K562 (cell line): Measurements from ENCODE around the gene MYRFL. TPM values are rescaled to one million over a fixed set of nuclear protein-coding genes. Genes with fewer than 3 reads are reported as not detected.

Experiments
- ATAC-seq: fragments of 200-7000 bp; cut with Tn5 transposase; 3 replicates; pipeline ENCODE4 v1.9.1; 2020; ENCODE audit warnings: moderate library complexity
- BruUV-seq: library from RNA; stranded (reverse); fragments of 400-500 nt; replicated peaks from 2 replicates; lab custom pipeline; 2021; lab: Mats Ljungman, UMichigan
- CTCF ChIA-PET: fragments of 300-600 bp; formaldehyde crosslinking; extraction: SDS; loops from one replicate; lab custom pipeline; 2021; ENCODE audit warnings: low intra/inter-chr PET ratio; lab: Yijun Ruan, JAX
- POLR2A ChIA-PET: fragments of 300-600, 350-650 bp; sonication (Branson Sonifier 250); formaldehyde crosslinking; extraction: SDS; loops from one replicate; lab custom pipeline; 2021; ENCODE audit warnings: antibody characterized with exemption, inconsistent platforms; lab: Yijun Ruan, JAX
- DNase-seq, 4 experiments: peaks; one replicate each; pipeline versions ENCODE4 v3.0.0 to v3.0.0-alpha.2; 2011 to 2018; ENCODE audit warnings: low spot score in 3 of 4, mixed read lengths in 3 of 4; ENCODE audit errors: extremely low read depth in 1 of 4
- FAIRE-seq: peaks from 2 replicates; lab custom pipeline; 2011; peaks lifted over from hg19 to GRCh38; lab: Jason Lieb, UNC
- H2AFZ ChIP-seq: 2 replicates; pipeline ENCODE4 v1.6.0; 2011; ENCODE audit warnings: low read depth, low read length, control low read depth, inconsistent platforms
- H3K27ac ChIP-seq: fragments of 200-600 bp; 3 replicates; pipeline ENCODE4 v1.8.0; 2011; ENCODE audit warnings: low read depth, mild to moderate bottlenecking, control low read depth, inconsistent platforms, low read length, moderate library complexity, mixed read lengths; ENCODE audit errors: extremely low read depth
- H3K27me3 ChIP-seq, 2 experiments: fragments of 300-600 bp in 1 of 2; 2 replicates in 1 of 2; 3 replicates in 1 of 2; pipeline versions ENCODE4 v1.6.0 to v1.8.0; 2011; ENCODE audit warnings: inconsistent platforms in 2 of 2, low read length in 2 of 2, mild to moderate bottlenecking in 1 of 2, mixed read lengths in 1 of 2, moderate library complexity in 1 of 2; ENCODE audit not compliant: control insufficient read depth in 2 of 2, insufficient read depth in 2 of 2
- H3K36me3 ChIP-seq: fragments of 300-600 bp; 3 replicates; pipeline ENCODE4 v1.8.0; 2011; ENCODE audit warnings: mild to moderate bottlenecking, low read length, inconsistent platforms; ENCODE audit not compliant: control insufficient read depth, insufficient read depth
- H3K4me1 ChIP-seq, 2 experiments: fragments of 200-600 bp in 1 of 2; replicated peaks in 1 of 2; 2 replicates in 1 of 2; 3 replicates in 1 of 2; pipeline versions ENCODE4 v1.5.1 to v1.8.0; 2011; ENCODE audit warnings: inconsistent platforms in 2 of 2, low read length in 2 of 2, mild to moderate bottlenecking in 1 of 2, mixed read lengths in 1 of 2, moderate library complexity in 1 of 2; ENCODE audit not compliant: control insufficient read depth in 2 of 2, insufficient read depth in 2 of 2
- H3K4me2 ChIP-seq: 2 replicates; pipeline ENCODE4 v1.6.1; 2011; ENCODE audit warnings: low read length, control low read depth, inconsistent platforms, mixed read lengths; ENCODE audit not compliant: insufficient read depth
- H3K4me3 ChIP-seq: fragments of 200-600 bp; sonication (generic), shearing (Covaris generic); 2 replicates; pipeline ENCODE4 v1.5.1; 2016; ENCODE audit warnings: control low read depth, inconsistent platforms
- H3K79me2 ChIP-seq: fragments of 200-600 bp; 3 replicates; pipeline ENCODE4 v1.8.0; 2011; ENCODE audit warnings: low read length, inconsistent platforms; ENCODE audit not compliant: control insufficient read depth, insufficient read depth
- H3K9ac ChIP-seq, 2 experiments: 2 replicates each; pipeline versions ENCODE4 v1.6.0 to v1.6.1; 2011; ENCODE audit warnings: low read depth in 2 of 2, low read length in 2 of 2, control low read depth in 1 of 2, inconsistent platforms in 1 of 2, mild to moderate bottlenecking in 1 of 2, mixed read lengths in 1 of 2; ENCODE audit not compliant: insufficient read depth in 1 of 2
- H3K9me1 ChIP-seq: one replicate; pipeline ENCODE4 v1.6.0; 2011; ENCODE audit warnings: inconsistent platforms, mild to moderate bottlenecking, low read length, moderate library complexity; ENCODE audit not compliant: control insufficient read depth, insufficient read depth
- H3K9me3 ChIP-seq: replicated peaks from 2 replicates; pipeline ENCODE4 v1.5.1; 2011; ENCODE audit warnings: low read depth, low read length, inconsistent platforms; ENCODE audit not compliant: control insufficient read depth, insufficient read depth
- H4K20me1 ChIP-seq: replicated peaks from 2 replicates; pipeline ENCODE4 v1.6.1; 2011; ENCODE audit warnings: low read length, inconsistent platforms, mixed read lengths; ENCODE audit not compliant: control insufficient read depth, insufficient read depth
- CHAMP1 ChIP-seq: fragments of 450-650 bp; IDR thresholded peaks from 2 replicates; pipeline ENCODE4 v1.6.1; 2016; ENCODE audit warnings: mild to moderate bottlenecking
- HES1 ChIP-seq: fragments of 450-650 bp; IDR thresholded peaks from 2 replicates; pipeline ENCODE4 v1.6.1; 2016; ENCODE audit warnings: low read depth, mild to moderate bottlenecking, moderate library complexity
- LEF1 ChIP-seq: fragments of 450-650 bp; IDR thresholded peaks from 2 replicates; pipeline ENCODE4 v1.6.1; 2016; ENCODE audit warnings: mild to moderate bottlenecking
- MCM7 ChIP-seq, 2 experiments: fragments of 450-650 bp; IDR thresholded peaks; 2 replicates each; pipeline ENCODE4 v1.6.1; 2016 to 2018
- MNT ChIP-seq, 2 experiments: fragments of 450-650 bp; conservative IDR thresholded peaks; 2 replicates each; pipeline ENCODE4 v1.6.1; 2017; ENCODE audit warnings: mild to moderate bottlenecking in 2 of 2, moderate library complexity in 2 of 2
- NONO ChIP-seq, 2 experiments: fragments of 200-400 bp in 1 of 2; fragments of 450-650 bp in 1 of 2; formaldehyde crosslinking in 1 of 2; IDR thresholded peaks; 2 replicates each; pipeline ENCODE4 v1.6.1; 2017; ENCODE audit warnings: low read depth in 2 of 2, mild to moderate bottlenecking in 2 of 2, moderate library complexity in 2 of 2, low read length in 1 of 2
- RB1 ChIP-seq: fragments of 450-650 bp; IDR thresholded peaks from 2 replicates; pipeline ENCODE4 v1.6.1; 2017; ENCODE audit warnings: low read depth, mild to moderate bottlenecking
- SMAD2 ChIP-seq: fragments of 150-350 bp; IDR thresholded peaks from 2 replicates; pipeline ENCODE4 v1.6.1; 2014; ENCODE audit warnings: low read depth, mild to moderate bottlenecking, low read length
- ZMIZ1 ChIP-seq, 2 experiments: fragments of 150-350 bp in 1 of 2; IDR thresholded peaks; 2 replicates each; pipeline ENCODE4 v1.6.1; 2012 to 2016; ENCODE audit warnings: low read depth in 2 of 2, low read length in 2 of 2, mild to moderate bottlenecking in 1 of 2, moderate library complexity in 1 of 2
- ZNF354B ChIP-seq: fragments of 250-450 bp; sonication (Bioruptor Pico); IDR thresholded peaks from 2 replicates; pipeline ENCODE4 v1.4.0; 2020
- ZNF57 ChIP-seq: fragments of 450-650 bp; formaldehyde crosslinking; IDR thresholded peaks from 2 replicates; pipeline ENCODE4 v1.4.0; 2020; ENCODE audit warnings: mild to moderate bottlenecking, moderate library complexity
- ZSCAN32 ChIP-seq: fragments of 450-650 bp; formaldehyde crosslinking; IDR thresholded peaks from 2 replicates; pipeline ENCODE4 v1.4.0; 2020; ENCODE audit warnings: mild to moderate bottlenecking, moderate library complexity
- WGBS: fragments of 100-300 bp; shearing (Covaris generic); methylation state at CpG from one replicate; pipeline ENCODE4 v1.1.6; 2016; ENCODE audit warnings: low coverage, mixed read lengths; ENCODE audit not compliant: insufficient coverage; ENCODE audit errors: missing lambda C conversion rate; 5-methylcytosine and 5-hydroxymethylcytosine counted together
- in situ Hi-C: fragments of 300-500 bp; cut with MboI; formaldehyde crosslinking; loops from 4 replicates; pipeline ENCODE4 v1.15.0; 2018; ENCODE audit warnings: inconsistent platforms, mixed read lengths
- intact Hi-C: fragments of 100-400 bp; cut with micrococcal nuclease; formaldehyde crosslinking; loops from 2 replicates; pipeline ENCODE4 v1.14.2; 2022
- polyA plus RNA-seq, 8 experiments: library from polyadenylated mRNA; depleted of rRNA in 4 of 8; stranded (reverse) in 5 of 8; unstranded in 3 of 8; fragments of >200 nt; fragmentation: Nextera tagmentation in 2 of 8; fragmentation: Illumina TruSeq in 1 of 8; extraction: Ambion mirVana in 2 of 8; extraction: Trizol in 1 of 8; gene quantifications; 2 replicates each; pipeline versions ENCODE4 v1.2.1 to v1.2.3, GENCODE V29; 2011 to 2014; ENCODE audit warnings: inconsistent platforms in 1 of 8, missing spikeins in 1 of 8
- total RNA-seq, 7 experiments: library from RNA; depleted of rRNA in 6 of 7; stranded (reverse); fragments of >200 nt in 6 of 7; fragmentation: Illumina TruSeq in 2 of 7; extraction: Trizol in 2 of 7; gene quantifications; 2 replicates each; pipeline versions ENCODE4 v1.2.1 to v1.2.3, GENCODE V29; 2011 to 2021; ENCODE audit warnings: low replicate concordance in 1 of 7

Gene MYRFL
- total and polyA plus RNA-seq, 9 of the 15 experiments (the other 6 are each of a cell fraction or from before 2014, with no cell fraction given) = not detected

GRCh38 chr12:69792533-69792932 is 32.5 kb upstream of the MYRFL start:
- H2AFZ ChIP-seq = no peak overlapping the region
- H4K20me1 ChIP-seq = no peaks in the 10 kb centered on the region
- H3K9ac ChIP-seq = no peak overlapping the region
- in situ Hi-C loops (no loop called here), intact Hi-C loops (no loop called here)
- TF ChIP-seq MCM7 (IDR thresholded peaks at IDR 0.05) (no peak), LEF1 (no peak), ZSCAN32 (no peak), MNT (conservative IDR thresholded peaks at IDR 0.05) (no peak), ZMIZ1 (IDR thresholded peaks at IDR 0.05; ENCODE audit: low read depth in 2 of 2, low read length in 2 of 2) (no peak), CHAMP1 (no peak), RB1 (no peak), NONO (IDR thresholded peaks at IDR 0.05; ENCODE audit: low read depth in 2 of 2, low read length in 1 of 2) (no peak), SMAD2 (no peak), ZNF354B (CRISPR knock-in tag) (no peak), ZNF57 (CRISPR knock-in tag) (no peak), HES1 (no peak)
- H3K27ac ChIP-seq = no peak overlapping the region
- ChIA-PET CTCF (no interaction called here), POLR2A (interaction anchor here (0.7 kb wide), 1 partner anchor 48 kb away, joined by 3 read pairs; no protein-coding TSS in a partner anchor)
- ATAC-seq (no peak), DNase-seq (no peak), FAIRE-seq (no peak)
- no peaks in the 10 kb centered on the region for H3K27me3 ChIP-seq
- H3K4me3 ChIP-seq = no peak overlapping the region
- H3K4me2 ChIP-seq = no peak overlapping the region
- no TSS peak for BruUV-seq
- no peaks in the 10 kb centered on the region for H3K9me1 ChIP-seq
- H3K9me3 ChIP-seq = 0 out of 2 replicates have a peak, but pooled peaks cover 2% of the 10 kb centered on the region
- no peaks in the 10 kb centered on the region for H3K36me3 ChIP-seq
- no peaks in the 10 kb centered on the region for H3K4me1 ChIP-seq
- H3K79me2 ChIP-seq = no peaks in the 10 kb centered on the region
- WGBS = 6% methylated on average over 2 of the region's 2 CpGs
